H1 (cell line): Measurements from ENCODE around the gene AURKB. TPM values are rescaled to one million over a fixed set of nuclear protein-coding genes. Genes with fewer than 3 reads are reported as not detected.

Source experiments
- BACH1 ChIP-seq: IDR thresholded peaks from 2 replicates; pipeline ENCODE4 v1.6.1; 2012; ENCODE audit warnings: low read length, improper control_type of control experiment
- BRCA1 ChIP-seq: IDR thresholded peaks from 2 replicates; pipeline ENCODE4 v1.6.1; 2012; ENCODE audit warnings: low read depth, low read length, improper control_type of control experiment
- CEBPB ChIP-seq: IDR thresholded peaks from 2 replicates; pipeline ENCODE4 v1.6.1; 2012; ENCODE audit warnings: low read depth, low read length
- PHF8 ChIP-seq: fragments of 200-600 bp; sonication (generic); conservative IDR thresholded peaks from 2 replicates; pipeline ENCODE4 v1.7.1; 2012; ENCODE audit warnings: low read depth, mild to moderate bottlenecking, inconsistent platforms, low read length, moderate library complexity
- SIN3A ChIP-seq, 2 experiments: IDR thresholded peaks in 1 of 2; conservative IDR thresholded peaks in 1 of 2; 2 replicates each; pipeline ENCODE4 v1.6.1; 2011 to 2012; ENCODE audit warnings: low read length in 2 of 2, improper control_type of control experiment in 1 of 2, low read depth in 1 of 2, mild to moderate bottlenecking in 1 of 2
- SP4 ChIP-seq: IDR thresholded peaks from 2 replicates; pipeline ENCODE4 v1.6.1; 2012; ENCODE audit warnings: low read length, inconsistent platforms
- TBP ChIP-seq: IDR thresholded peaks from 2 replicates; pipeline ENCODE4 v1.6.1; 2011; ENCODE audit warnings: low read depth, low read length, improper control_type of control experiment
- polyA plus RNA-seq, 7 experiments: library from polyadenylated mRNA; depleted of rRNA in 3 of 7; stranded (reverse) in 5 of 7; unstranded in 2 of 7; fragments of >200 nt in 5 of 7; fragments of 200-250 nt in 2 of 7; gene quantifications; 1 replicate in 5 of 7; 2 replicates in 1 of 7; 4 replicates in 1 of 7; pipeline versions ENCODE4 v1.2.1 to v1.2.3, GENCODE V29; 2011 to 2013; ENCODE audit warnings: missing spikeins in 2 of 7, mixed read lengths in 2 of 7
- total RNA-seq: library from RNA; stranded (reverse); fragmentation: NEBNext Ultra II Directional; extraction: Animal tissue kit (Norgen Biotek cat#: 25700); gene quantifications from 2 replicates; pipeline ENCODE4 v1.2.1, GENCODE V29; 2021
- TF ChIP-seq, protein P1 (sequence below): IDR thresholded peaks from 2 replicates; pipeline ENCODE4 v1.6.1; 2012; ENCODE audit warnings: low read length, inconsistent platforms

The AURKB gene
- total and polyA plus RNA-seq, 2 of the 8 experiments (the other 6 are each of a cell fraction or from before 2014, with no cell fraction given), result 102 to 160 TPM

DNA sequence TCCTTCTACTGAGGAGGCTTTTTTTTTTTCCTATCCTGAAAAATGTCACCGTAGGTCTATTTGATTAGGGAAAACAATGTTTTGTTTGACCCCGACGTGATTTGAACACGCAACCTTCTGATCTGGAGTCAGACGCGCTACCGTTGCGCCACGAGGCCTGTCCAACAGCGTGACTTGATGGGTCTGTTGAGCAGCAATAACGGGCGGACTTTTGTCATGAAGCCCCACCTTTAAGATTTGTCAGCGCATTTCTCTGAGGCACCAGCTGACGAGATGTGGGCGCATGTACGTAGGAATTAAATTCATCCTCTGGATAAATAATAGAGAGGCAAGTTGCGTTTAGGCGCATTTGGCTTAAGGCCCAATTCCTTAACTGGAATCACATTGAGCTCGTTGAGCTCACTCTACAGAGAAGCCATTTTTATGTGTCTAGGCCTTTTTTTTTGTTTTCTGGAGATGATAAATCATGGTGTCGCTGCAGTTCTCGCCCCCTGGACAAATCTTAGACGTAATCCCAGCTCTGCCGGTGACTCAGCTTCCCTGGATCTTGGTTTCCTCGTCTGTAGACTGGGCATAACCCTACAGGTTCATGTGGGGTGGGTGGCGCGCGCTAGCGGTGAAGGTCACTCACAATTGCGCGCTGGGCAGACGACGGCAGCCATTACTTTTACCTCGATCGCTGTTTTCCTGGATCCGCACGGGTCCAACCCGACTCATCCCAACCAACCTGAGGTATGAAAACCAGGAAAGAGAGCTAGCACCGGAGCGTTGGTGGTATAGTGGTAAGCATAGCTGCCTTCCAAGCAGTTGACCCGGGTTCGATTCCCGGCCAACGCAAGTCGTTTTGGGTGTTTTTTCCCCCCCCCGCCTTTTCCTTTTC is 10.6 kb upstream of the AURKB start (continued):
- TF ChIP-seq CEBPB (peak; percentile 83), SP4 (0 out of 2 replicates have a peak, but pooled peaks have one; percentile 60), BACH1 (peak; percentile 79), SIN3A (conservative IDR thresholded peaks at IDR 0.05 in 1 of 2, IDR thresholded peaks at IDR 0.05 in 1 of 2; ENCODE audit: low read depth in 1 of 2, low read length in 2 of 2) (peak; percentile 69 to 93; a peak in 3 of 4 replicates), BRCA1 (0 out of 2 replicates have a peak, but pooled peaks have one; percentile 9), TBP (peak; percentile 99), PHF8 (peak; percentile 29; the same call in 1 of the 2 replicates)
- TF ChIP-seq, protein P1, sequence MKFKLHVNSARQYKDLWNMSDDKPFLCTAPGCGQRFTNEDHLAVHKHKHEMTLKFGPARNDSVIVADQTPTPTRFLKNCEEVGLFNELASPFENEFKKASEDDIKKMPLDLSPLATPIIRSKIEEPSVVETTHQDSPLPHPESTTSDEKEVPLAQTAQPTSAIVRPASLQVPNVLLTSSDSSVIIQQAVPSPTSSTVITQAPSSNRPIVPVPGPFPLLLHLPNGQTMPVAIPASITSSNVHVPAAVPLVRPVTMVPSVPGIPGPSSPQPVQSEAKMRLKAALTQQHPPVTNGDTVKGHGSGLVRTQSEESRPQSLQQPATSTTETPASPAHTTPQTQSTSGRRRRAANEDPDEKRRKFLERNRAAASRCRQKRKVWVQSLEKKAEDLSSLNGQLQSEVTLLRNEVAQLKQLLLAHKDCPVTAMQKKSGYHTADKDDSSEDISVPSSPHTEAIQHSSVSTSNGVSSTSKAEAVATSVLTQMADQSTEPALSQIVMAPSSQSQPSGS, result 0 out of 2 replicates have a peak, but pooled peaks have one; percentile 81
